HepG2 (cell line): Measurements from ENCODE around the gene METTL25. TPM values are rescaled to one million over a fixed set of nuclear protein-coding genes. Genes with fewer than 3 reads are reported as not detected.
A peak's percentile ranks its signal among the peaks of the same experiment; 100 is the strongest.

Experiments
- ATAC-seq: fragments of 200-7000 bp; cut with Tn5 transposase; 3 replicates; pipeline ENCODE4 v1.9.1; 2020; ENCODE audit warnings: mild to moderate bottlenecking, moderate library complexity
- Bru-seq: library from RNA; stranded (reverse); fragments of 400-500 nt; gene quantifications from one replicate; lab custom pipeline; 2021; lab: Mats Ljungman, UMichigan
- BruChase-seq, 2 experiments: library from RNA; stranded (reverse); fragments of 400-500 nt; gene quantifications; one replicate each; lab custom pipeline; 2021; lab: Mats Ljungman, UMichigan
- BruUV-seq: library from RNA; stranded (reverse); fragments of 400-500 nt; replicated peaks from 2 replicates; lab custom pipeline; 2021; lab: Mats Ljungman, UMichigan
- CTCF ChIA-PET: fragments of 300-600 bp; formaldehyde crosslinking; extraction: SDS; loops from one replicate; lab custom pipeline; 2021; ENCODE audit warnings: low total read pairs, inconsistent platforms, low intra/inter-chr PET ratio; lab: Yijun Ruan, JAX
- POLR2A ChIA-PET: fragments of 350-600 bp; sonication (Branson Sonifier 250); formaldehyde crosslinking; loops from one replicate; lab custom pipeline; 2020; ENCODE audit warnings: antibody characterized with exemption, inconsistent platforms; lab: Yijun Ruan, JAX
- DNase-seq: peaks from one replicate; pipeline ENCODE4 v3.0.0-alpha.2; 2015; ENCODE audit warnings: low spot score
- FAIRE-seq: peaks from 3 replicates; lab custom pipeline; 2011; peaks lifted over from hg19 to GRCh38; lab: Jason Lieb, UNC
- H2AFZ ChIP-seq: one replicate; pipeline ENCODE4 v1.6.1; 2011; ENCODE audit warnings: low read length, inconsistent platforms
- H3K27ac ChIP-seq: fragments of 300-600 bp; 3 replicates; pipeline ENCODE4 v1.8.0; 2011; ENCODE audit warnings: mixed run types, mild to moderate bottlenecking, mixed read lengths, low read length, inconsistent platforms; ENCODE audit not compliant: insufficient read depth; ENCODE audit errors: extremely low read length
- H3K27me3 ChIP-seq, 2 experiments: fragments of 200-600 bp in 1 of 2; 2 replicates in 1 of 2; 3 replicates in 1 of 2; pipeline versions ENCODE4 v1.6.0 to v1.8.0; 2011; ENCODE audit warnings: low read length in 2 of 2, mild to moderate bottlenecking in 2 of 2, moderate library complexity in 2 of 2, inconsistent platforms in 1 of 2; ENCODE audit not compliant: insufficient read depth in 2 of 2, control insufficient read depth in 1 of 2
- H3K36me3 ChIP-seq, 2 experiments: fragments of 200-600 bp in 1 of 2; replicated peaks in 1 of 2; 2 replicates in 1 of 2; 3 replicates in 1 of 2; pipeline versions ENCODE4 v1.5.1 to v1.8.0; 2011; ENCODE audit warnings: low read length in 2 of 2, inconsistent platforms in 1 of 2; ENCODE audit not compliant: insufficient read depth in 2 of 2, control insufficient read depth in 1 of 2
- H3K4me1 ChIP-seq: 2 replicates; pipeline ENCODE4 v1.5.1; 2012; ENCODE audit warnings: low read length, inconsistent platforms; ENCODE audit not compliant: insufficient read depth
- H3K4me2 ChIP-seq: 2 replicates; pipeline ENCODE4 v1.6.0; 2011; ENCODE audit warnings: low read depth, low read length, inconsistent platforms
- H3K4me3 ChIP-seq, 3 experiments: fragments of 200-600 bp in 1 of 3; sonication (generic), shearing (Covaris generic) in 1 of 3; replicated peaks in 1 of 3; 2 replicates each; pipeline ENCODE4 v1.5.1; 2011 to 2016; ENCODE audit warnings: low read length in 3 of 3, inconsistent platforms in 2 of 3, low read depth in 2 of 3, mild to moderate bottlenecking in 2 of 3, control low read depth in 1 of 3, mixed read lengths in 1 of 3; ENCODE audit not compliant: insufficient read depth in 1 of 3
- H3K79me2 ChIP-seq: one replicate; pipeline ENCODE4 v1.6.1; 2011; ENCODE audit warnings: low read length, inconsistent platforms; ENCODE audit not compliant: insufficient read depth
- H3K9ac ChIP-seq: 2 replicates; pipeline ENCODE4 v1.6.0; 2011; ENCODE audit warnings: mild to moderate bottlenecking, low read depth, low read length, inconsistent platforms; ENCODE audit not compliant: insufficient read depth
- H3K9me3 ChIP-seq: 2 replicates; pipeline ENCODE4 v1.5.1; 2012; ENCODE audit warnings: mild to moderate bottlenecking, low read length
- H4K20me1 ChIP-seq: 2 replicates; pipeline ENCODE4 v1.6.0; 2011; ENCODE audit warnings: inconsistent platforms, mild to moderate bottlenecking, low read length, moderate library complexity; ENCODE audit not compliant: insufficient read depth
- GLMP ChIP-seq: sonication (generic); formaldehyde crosslinking; IDR thresholded peaks from 2 replicates; pipeline ENCODE4 v1.9.0; 2021; ENCODE audit warnings: missing genetic modification reagents, mild to moderate bottlenecking, borderline replicate concordance
- HOXA7 ChIP-seq: sonication (generic); formaldehyde crosslinking; IDR thresholded peaks from 2 replicates; pipeline ENCODE4 v1.8.1; 2022; ENCODE audit warnings: mild to moderate bottlenecking, missing genetic modification reagents, moderate library complexity
- LBX2 ChIP-seq: sonication (generic); formaldehyde crosslinking; IDR thresholded peaks from 2 replicates; pipeline ENCODE4 v1.5.0; 2020; ENCODE audit warnings: missing genetic modification reagents, mild to moderate bottlenecking, borderline replicate concordance
- PHB2 ChIP-seq: fragments of 450-650 bp; IDR thresholded peaks from 2 replicates; pipeline ENCODE4 v1.6.1; 2018; ENCODE audit not compliant: partially characterized antibody
- ZNF569 ChIP-seq: sonication (generic); formaldehyde crosslinking; IDR thresholded peaks from 2 replicates; pipeline ENCODE4 v1.5.0; 2020; ENCODE audit warnings: mild to moderate bottlenecking, missing genetic modification reagents, moderate library complexity, borderline replicate concordance
- WGBS: methylation state at CpG from one replicate; pipeline ENCODE4 v1.1.6; 2017; ENCODE audit warnings: low lambda C conversion rate; 5-methylcytosine and 5-hydroxymethylcytosine counted together
- in situ Hi-C: cut with HindIII; loops from 2 replicates; pipeline ENCODE4 v1.10.0; 2017; ENCODE audit warnings: low pct_unique_long_range_greater_than_20kb; ENCODE audit not compliant: extremely low pct_ligation_motif_present
- intact Hi-C: fragments of 100-400 bp; cut with micrococcal nuclease; formaldehyde crosslinking; loops from one replicate; pipeline ENCODE4 v1.10.0; 2022; ENCODE audit not compliant: unreplicated experiment
- long read RNA-seq, 2 experiments: library from RNA in 1 of 2; library from polyadenylated mRNA in 1 of 2; stranded (forward) in 1 of 2; unstranded in 1 of 2; transcript quantifications; one replicate each; pipeline ENCODE4 v2.0.0, GENCODE V29; 2019 to 2022
- polyA minus RNA-seq, 3 experiments: library from RNA; depleted of rRNA, polyadenylated mRNA; stranded (reverse); fragments of >200 nt; gene quantifications; 2 replicates each; pipeline ENCODE4 v1.2.3, GENCODE V29; 2011; ENCODE audit warnings: low replicate concordance in 1 of 3
- polyA plus RNA-seq, 8 experiments: library from polyadenylated mRNA; depleted of rRNA in 3 of 8; stranded (reverse) in 7 of 8; unstranded in 1 of 8; fragments of >200 nt; fragmentation: Illumina TruSeq in 4 of 8; extraction: Trizol in 4 of 8; gene quantifications; 2 replicates each; pipeline versions ENCODE4 v1.2.1 to v1.2.3, GENCODE V29; 2011 to 2016; ENCODE audit warnings: low read depth in 4 of 8, missing spikeins in 1 of 8, mixed read lengths in 1 of 8; ENCODE audit not compliant: insufficient read depth in 1 of 8
- total RNA-seq, 5 experiments: library from RNA; depleted of rRNA; stranded (reverse); fragments of >200 nt; fragmentation: Illumina TruSeq; extraction: Trizol; gene quantifications; 2 replicates each; pipeline ENCODE4 v1.2.3, GENCODE V29; 2016; ENCODE audit warnings: low read depth in 1 of 5

Gene METTL25
- total RNA-seq (2016; rRNA removed; fragmentation: Illumina TruSeq; extraction: Trizol): 7.8 and 8.6 TPM in 2 replicates
- 38.3 and 44.9 TPM in 2 replicates for total RNA-seq (2016; cell fraction: cytosol; rRNA removed; fragmentation: Illumina TruSeq; extraction: Trizol; ENCODE audit: low read depth)
- 8.1 and 11.0 TPM in 2 replicates for total RNA-seq (2016; cell fraction: insoluble cytoplasmic fraction; rRNA removed; fragmentation: Illumina TruSeq; extraction: Trizol)
- 23.1 and 30.9 TPM in 2 replicates for total RNA-seq (2016; cell fraction: membrane; rRNA removed; fragmentation: Illumina TruSeq; extraction: Trizol)
- total RNA-seq (2016; cell fraction: nucleus; rRNA removed; fragmentation: Illumina TruSeq; extraction: Trizol): 13.3 and 13.7 TPM in 2 replicates
- polyA plus RNA-seq (2011; rRNA removed): 2.2 and 2.9 TPM in 2 replicates
- polyA plus RNA-seq (2011; cell fraction: cytosol; rRNA removed): 0.96 and 1.5 TPM in 2 replicates
- 4.8 and 6.7 TPM in 2 replicates for polyA plus RNA-seq (2011; cell fraction: nucleus; rRNA removed)
- polyA plus RNA-seq (2012): 2.5 and 3.1 TPM in 2 replicates
- polyA plus RNA-seq (2016; cell fraction: cytosol; fragmentation: Illumina TruSeq; extraction: Trizol; ENCODE audit: low read depth): 0.50 and 0.63 TPM in 2 replicates
- 5.7 and 5.8 TPM in 2 replicates for polyA plus RNA-seq (2016; cell fraction: insoluble cytoplasmic fraction; fragmentation: Illumina TruSeq; extraction: Trizol; ENCODE audit: low read depth)
- 1.9 TPM in 2 replicates for polyA plus RNA-seq (2016; cell fraction: membrane; fragmentation: Illumina TruSeq; extraction: Trizol; ENCODE audit: low read depth)
- polyA plus RNA-seq (2016; cell fraction: nucleus; fragmentation: Illumina TruSeq; extraction: Trizol; ENCODE audit: insufficient read depth, low read depth): 6.4 and 6.9 TPM in 2 replicates
- polyA minus RNA-seq (2011; rRNA and poly(A)+ RNA removed; ENCODE audit: low replicate concordance): 5.5 and 9.2 TPM in 2 replicates
- polyA minus RNA-seq (2011; cell fraction: cytosol; rRNA and poly(A)+ RNA removed): 3.9 and 8.4 TPM in 2 replicates
- polyA minus RNA-seq (2011; cell fraction: nucleus; rRNA and poly(A)+ RNA removed): 23.4 and 26.4 TPM in 2 replicates
- Bru-seq, nascent RNA: percentile 69 among the genes with signal in this experiment
- percentile 58 among the genes with signal in this experiment for BruChase-seq, experiment 1, labeled RNA remaining after a 6-hour chase
- BruChase-seq, experiment 2, labeled RNA remaining after a 2-hour chase: percentile 70 among the genes with signal in this experiment
- long read RNA-seq, experiment 1, partial matches to known transcripts: 0 of 4 reads
- long read RNA-seq, experiment 1, other reads (novel, unspliced or antisense): 1 of 4 reads
- long read RNA-seq, experiment 2, partial matches to known transcripts: 1 of 5 reads
- long read RNA-seq, experiment 2, other reads (novel, unspliced or antisense): 2 of 5 reads

- FAIRE-seq: peak; percentile 66
- Histone ChIP-seq H3K9me3 (no peaks in the 10 kb centered on the region), H3K27me3 (no peaks in the 10 kb centered on the region; a peak in 1 of 5 replicates), H3K9ac (peak within 1 kb of the TSS; percentile 97), H3K4me2 (peak within 1 kb of the TSS; percentile 93), H3K4me3 (peak within 1 kb of the TSS; percentile 84 to 95 (median 94)), H2AFZ (peak within 1 kb of the TSS; percentile 97), H3K27ac (peak within 1 kb of the TSS; percentile 98), H3K79me2 (peaks cover 39% of the 10 kb centered on the region), H3K36me3 (peaks cover 0 to 27% of the 10 kb centered on the region in 2 experiments; a peak in 2 of 5 replicates), H3K4me1 (peaks cover 30% of the 10 kb centered on the region), H4K20me1 (no peaks in the 10 kb centered on the region; the same call in 1 of the 2 replicates)
- under 1% methylated on average over 46 of the region's 61 CpGs for WGBS
- in situ Hi-C loops: no loop called here
- ChIA-PET POLR2A (interaction anchor here (0.8 to 1.3 kb wide), 6 partner anchors 9 to 1580 kb away, joined by 3 to 6 read pairs (median 3); no protein-coding TSS in a partner anchor), CTCF (no interaction called here)
- no TSS peak for BruUV-seq
- ATAC-seq: peak; percentile 93
- peak; percentile 95 for DNase-seq
- intact Hi-C loops: loop anchor here (1.0 to 10.0 kb wide), 2 partner anchors 44 to 714 kb away; no protein-coding TSS in a partner anchor
- TF ChIP-seq HOXA7 (CRISPR knock-in tag) (peak; percentile 91; the same call in 1 of the 2 replicates), GLMP (CRISPR knock-in tag) (no peak), ZNF569 (CRISPR knock-in tag) (0 out of 2 replicates have a peak, but pooled peaks have one; percentile 64), LBX2 (peak; percentile 89), PHB2 (no peak)
These were observed at the start of gene METTL25, which contains the start of gene CCDC59 for GRCh38 chr12:82358200-82359114. METTL25 (plus strand) TSS chr12:82358529; CDS start chr12:82358566, 37 bp downstream. CCDC59 (minus strand) TSS chr12:82358387; CDS start chr12:82358376, 11 bp downstream.
